Epithelial cell of esophagus (primary cell): Measurements from ENCODE around the gene ARID5B.
"Not testable (repeated sequence)": the region's sequence is repeated elsewhere in the genome, so short reads cannot be mapped to it uniquely, and the experiment has no call there.

Source experiments
- DNase-seq: peaks from one replicate; pipeline ENCODE4 v3.0.0; 2010; ENCODE audit warnings: low read depth
- H3K4me3 ChIP-seq: 2 replicates; pipeline ENCODE4 v1.5.1; 2011; ENCODE audit warnings: mild to moderate bottlenecking, low read length, control low read depth
- TF ChIP-seq, protein P1 (sequence below): IDR thresholded peaks from 2 replicates; pipeline ENCODE4 v1.5.1; 2011; ENCODE audit warnings: low read depth, mild to moderate bottlenecking, low read length, control low read depth, inconsistent platforms; ENCODE audit not compliant: insufficient read depth; ENCODE audit errors: missing control alignments

The ARID5B gene

DNA sequence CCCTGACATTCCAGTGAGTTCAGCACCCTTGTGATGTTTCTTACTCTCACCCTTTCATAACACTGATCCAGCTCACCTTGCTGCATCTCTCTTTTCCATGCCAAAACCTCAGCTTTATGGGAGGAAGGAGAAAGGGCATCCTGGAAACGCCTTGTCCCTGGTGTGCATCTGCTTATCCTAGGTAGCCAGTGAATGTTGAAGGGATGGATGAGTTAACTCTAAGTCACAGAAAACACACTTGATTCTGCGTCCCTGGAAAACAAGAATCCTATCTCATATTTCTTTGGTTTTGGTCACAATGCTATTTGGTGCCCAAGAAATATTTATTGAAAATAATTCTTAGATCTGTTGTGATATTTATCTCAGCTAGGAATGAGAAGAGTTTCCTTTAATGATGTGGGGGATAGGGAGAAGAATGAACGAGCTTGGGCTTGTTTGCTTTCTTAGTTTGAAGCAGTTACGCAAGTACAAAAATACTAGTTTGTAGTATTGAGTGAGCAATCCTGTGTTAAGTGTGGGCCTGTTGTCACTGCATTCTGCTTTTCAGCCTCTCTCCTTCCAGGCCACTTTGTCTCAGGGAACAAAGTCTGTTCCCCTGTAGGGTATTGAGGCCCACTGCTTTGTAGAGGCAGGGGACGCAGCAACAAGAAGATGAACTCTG, 126.5 kb downstream of the ARID5B start:
- DNase-seq = peak; percentile 89
- TF ChIP-seq, protein P1, sequence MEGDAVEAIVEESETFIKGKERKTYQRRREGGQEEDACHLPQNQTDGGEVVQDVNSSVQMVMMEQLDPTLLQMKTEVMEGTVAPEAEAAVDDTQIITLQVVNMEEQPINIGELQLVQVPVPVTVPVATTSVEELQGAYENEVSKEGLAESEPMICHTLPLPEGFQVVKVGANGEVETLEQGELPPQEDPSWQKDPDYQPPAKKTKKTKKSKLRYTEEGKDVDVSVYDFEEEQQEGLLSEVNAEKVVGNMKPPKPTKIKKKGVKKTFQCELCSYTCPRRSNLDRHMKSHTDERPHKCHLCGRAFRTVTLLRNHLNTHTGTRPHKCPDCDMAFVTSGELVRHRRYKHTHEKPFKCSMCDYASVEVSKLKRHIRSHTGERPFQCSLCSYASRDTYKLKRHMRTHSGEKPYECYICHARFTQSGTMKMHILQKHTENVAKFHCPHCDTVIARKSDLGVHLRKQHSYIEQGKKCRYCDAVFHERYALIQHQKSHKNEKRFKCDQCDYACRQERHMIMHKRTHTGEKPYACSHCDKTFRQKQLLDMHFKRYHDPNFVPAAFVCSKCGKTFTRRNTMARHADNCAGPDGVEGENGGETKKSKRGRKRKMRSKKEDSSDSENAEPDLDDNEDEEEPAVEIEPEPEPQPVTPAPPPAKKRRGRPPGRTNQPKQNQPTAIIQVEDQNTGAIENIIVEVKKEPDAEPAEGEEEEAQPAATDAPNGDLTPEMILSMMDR = no peak
- H3K4me3 ChIP-seq = no peak overlapping the region

DNA sequence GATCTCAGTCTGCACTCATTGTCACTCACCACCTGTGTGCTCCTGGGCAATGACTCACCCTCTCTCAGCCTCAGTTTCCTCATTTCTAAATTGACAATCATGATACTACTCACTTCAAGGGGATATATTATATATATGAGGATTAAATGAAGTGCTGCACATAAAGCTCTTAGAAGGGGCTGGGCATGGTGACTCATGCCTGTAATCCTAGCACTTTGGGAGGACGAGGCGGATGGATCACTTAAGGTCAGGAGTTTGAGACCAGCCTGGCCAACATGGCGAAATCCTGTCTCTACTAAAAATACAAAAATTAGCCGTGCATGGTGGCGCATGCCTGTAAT, 127.0 kb downstream of the ARID5B start:
- H3K4me3 ChIP-seq, DNase-seq: not testable (repeated sequence)

DNA sequence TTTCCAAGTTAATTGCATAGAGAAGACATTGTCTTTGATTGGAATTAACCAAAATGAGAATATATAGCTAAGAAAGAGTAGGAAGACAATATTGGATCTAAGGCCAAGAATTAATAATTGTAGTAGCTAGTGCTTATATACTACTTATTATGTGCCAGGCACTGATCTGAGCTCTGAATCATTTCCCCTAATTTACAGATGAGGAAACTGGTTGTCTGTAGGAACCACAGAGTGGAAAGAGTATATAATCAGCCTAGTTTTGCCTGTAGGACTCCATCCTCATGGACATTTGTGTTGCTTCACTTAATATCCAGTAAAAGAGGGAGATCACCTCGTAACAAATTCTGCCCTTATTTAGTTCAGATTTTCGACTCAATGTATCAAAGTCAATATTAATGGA, 127.9 kb downstream of the ARID5B start:
- TF ChIP-seq, protein P1 = no peak
- no peak for DNase-seq

DNA sequence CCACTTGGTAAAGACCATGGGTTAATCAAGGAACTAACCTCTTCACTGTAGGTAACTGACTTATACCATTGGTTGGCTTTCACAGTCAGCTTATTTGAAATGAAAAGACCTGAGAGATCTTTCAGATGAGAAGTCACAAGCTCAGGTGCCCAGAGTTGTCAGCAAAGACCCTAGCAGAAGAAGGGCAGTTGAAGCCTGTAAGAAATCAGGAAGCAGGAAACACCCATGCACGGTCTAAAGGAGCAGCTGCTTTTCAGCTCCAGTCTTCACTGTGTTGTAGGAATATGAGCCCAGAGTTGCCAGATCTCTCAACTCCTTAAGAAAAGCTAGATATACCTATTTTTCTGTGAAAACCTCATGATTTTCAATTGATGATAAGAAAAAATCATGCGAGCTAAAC, 130.0 kb downstream of the ARID5B start:
- TF ChIP-seq, protein P1 = no peak
- H3K4me3 ChIP-seq = no peak overlapping the region
- no peak for DNase-seq

More for the DNA sequence above, 127.9 kb downstream of the ARID5B start:
- H3K4me3 ChIP-seq = no peak overlapping the region

DNA sequence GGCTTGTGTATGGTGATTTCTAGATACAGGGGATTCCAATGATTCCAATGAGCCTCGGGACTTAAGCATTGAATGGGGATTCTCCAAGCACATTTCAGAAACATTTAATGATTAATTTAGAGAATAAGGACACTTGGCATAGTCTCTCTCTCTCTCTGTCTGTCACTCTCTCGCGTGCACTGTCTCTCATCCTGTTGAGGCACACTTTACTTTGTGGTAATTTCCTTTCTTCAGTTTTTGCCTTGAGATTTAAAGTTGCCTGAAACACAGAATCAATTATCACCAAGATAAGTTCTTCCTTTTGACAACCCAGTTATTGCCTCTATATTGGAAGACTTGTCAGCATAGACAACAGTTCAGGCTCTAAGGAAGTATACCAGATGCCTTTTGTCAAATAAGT, 131.6 kb downstream of the ARID5B start:
- H3K4me3 ChIP-seq = no peak overlapping the region
- TF ChIP-seq, protein P1 = no peak
- no peak for DNase-seq

DNA sequence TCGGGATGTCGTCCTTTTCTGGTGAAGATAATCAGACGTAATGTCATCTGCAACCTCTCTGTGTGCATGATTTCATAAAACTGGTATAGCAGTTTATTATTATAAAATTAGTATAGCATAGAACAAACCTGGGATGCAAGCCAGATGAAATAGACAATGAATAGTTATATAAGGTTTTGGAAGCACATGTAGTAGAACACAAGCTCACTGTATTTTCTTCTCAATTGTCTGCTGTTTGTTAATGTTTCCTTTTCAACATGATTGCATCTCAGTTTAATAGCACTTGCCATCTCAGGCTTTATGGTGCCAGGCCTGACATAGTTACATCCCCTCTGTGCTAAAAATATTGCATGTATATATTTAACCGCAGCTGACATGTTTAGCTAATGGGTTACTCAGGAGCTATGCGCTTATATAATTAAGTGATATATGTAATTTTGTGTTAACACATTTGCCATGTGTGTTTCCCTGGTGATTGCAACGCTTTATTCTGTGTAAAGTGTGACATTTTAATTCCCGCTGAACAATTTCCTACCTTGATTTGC, 132.7 kb downstream of the ARID5B start:
- no peak for DNase-seq
- TF ChIP-seq, protein P1 = no peak
- no peak overlapping the region for H3K4me3 ChIP-seq

DNA sequence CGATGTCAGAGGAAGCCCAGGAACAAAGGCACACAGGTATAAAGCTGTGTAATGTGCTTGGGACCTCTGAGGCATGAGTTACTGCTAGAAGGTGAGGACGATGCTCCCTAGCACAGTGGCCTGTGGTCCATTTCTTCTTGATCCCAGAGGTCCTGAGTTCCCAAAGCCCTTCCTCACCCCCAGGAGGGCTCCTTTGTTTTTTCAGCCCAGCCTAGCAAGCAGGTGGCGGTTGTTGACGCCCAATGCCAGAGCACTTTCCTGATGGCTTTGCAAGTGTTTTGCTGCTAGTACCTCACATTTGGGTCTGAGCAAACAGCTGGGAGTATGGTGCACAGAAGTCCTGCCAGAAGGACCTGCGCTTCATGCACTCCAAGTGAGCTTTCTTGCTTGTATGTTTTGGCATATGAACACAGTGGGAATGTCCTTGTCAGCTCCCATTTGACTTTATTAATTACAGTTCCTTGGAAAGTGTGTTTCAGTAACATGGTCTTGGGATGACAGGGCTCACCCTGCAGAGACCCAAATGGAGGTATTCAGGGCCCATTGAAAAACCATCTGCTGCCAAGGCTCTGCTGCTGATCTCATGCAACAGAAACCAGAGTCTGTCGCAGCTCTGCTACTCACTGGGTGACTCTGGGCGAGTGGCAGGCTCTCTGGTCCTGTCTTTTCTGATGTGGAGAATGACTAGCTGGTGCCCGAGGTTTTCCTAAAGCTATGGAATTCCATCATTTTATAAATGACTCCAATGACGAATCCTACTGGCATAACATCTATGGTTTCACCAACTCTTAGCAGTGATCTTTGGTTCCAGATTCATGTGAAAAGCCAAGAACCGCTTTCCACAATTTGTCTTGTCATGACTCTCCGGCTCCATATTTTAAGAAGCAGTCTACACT, 134.9 kb downstream of the ARID5B start:
- DNase-seq = no peak
- TF ChIP-seq, protein P1 = no peak

More for the DNA sequence above, 134.9 kb downstream of the ARID5B start:
- no peak overlapping the region for H3K4me3 ChIP-seq
